Measurements from ENCODE around the gene KAT6B. TPM values are rescaled to one million over a fixed set of nuclear protein-coding genes. Genes with fewer than 3 reads are reported as not detected.

Gene KAT6B
- total and polyA plus RNA-seq, 10 of the 15 experiments (the other 5 are each of a cell fraction or from before 2014, with no cell fraction given): 2.7 to 22.6 (median 15.7) TPM

- TF ChIP-seq PRDM15 (CRISPR knock-in tag; IDR thresholded peaks at IDR 0.05) (no peak), CHD4 (IDR thresholded peaks at IDR 0.05) (no peak), ZNF274 (IDR thresholded peaks at IDR 0.05; ENCODE audit: insufficient read depth, insufficient read length) (no peak), REST (IDR thresholded peaks at IDR 0.05; ENCODE audit: low read depth, low read length) (no peak), IKZF1 (conservative IDR thresholded peaks at IDR 0.05) (peak; percentile 40; the same call in 1 of the 2 replicates), IRF4 (IDR thresholded peaks at IDR 0.05; ENCODE audit: low read depth, low read length) (no peak), USF2 (IDR thresholded peaks at IDR 0.05; ENCODE audit: borderline replicate concordance, low read depth, low read length) (no peak), NRF1 (conservative IDR thresholded peaks at IDR 0.05; ENCODE audit: low read depth, low read length) (no peak), NKRF (conservative IDR thresholded peaks at IDR 0.05) (no peak), MYC (IDR thresholded peaks at IDR 0.05; ENCODE audit: insufficient read depth, insufficient read length, insufficient replicate concordance, low read length, severe bottlenecking) (no peak), PKNOX1 (IDR thresholded peaks at IDR 0.05) (0 out of 2 replicates have a peak, but pooled peaks have one; percentile 11), CUX1 (IDR thresholded peaks at IDR 0.05; ENCODE audit: insufficient replicate concordance, low read depth, low read length) (no peak), RBBP5 (conservative IDR thresholded peaks at IDR 0.05) (no peak)
These were observed 73.9 kb downstream of the KAT6B start (continued) for GRCh38 chr10:74900297-74900696.
